ENCODE data around the gene BOD1. TPM values are rescaled to one million over a fixed set of nuclear protein-coding genes. Genes with fewer than 3 reads are reported as not detected.

BOD1 gene
- total and polyA plus RNA-seq, 2 of the 8 experiments (the other 6 are each of a cell fraction or from before 2014, with no cell fraction given) = 107 to 149 TPM

DNA sequence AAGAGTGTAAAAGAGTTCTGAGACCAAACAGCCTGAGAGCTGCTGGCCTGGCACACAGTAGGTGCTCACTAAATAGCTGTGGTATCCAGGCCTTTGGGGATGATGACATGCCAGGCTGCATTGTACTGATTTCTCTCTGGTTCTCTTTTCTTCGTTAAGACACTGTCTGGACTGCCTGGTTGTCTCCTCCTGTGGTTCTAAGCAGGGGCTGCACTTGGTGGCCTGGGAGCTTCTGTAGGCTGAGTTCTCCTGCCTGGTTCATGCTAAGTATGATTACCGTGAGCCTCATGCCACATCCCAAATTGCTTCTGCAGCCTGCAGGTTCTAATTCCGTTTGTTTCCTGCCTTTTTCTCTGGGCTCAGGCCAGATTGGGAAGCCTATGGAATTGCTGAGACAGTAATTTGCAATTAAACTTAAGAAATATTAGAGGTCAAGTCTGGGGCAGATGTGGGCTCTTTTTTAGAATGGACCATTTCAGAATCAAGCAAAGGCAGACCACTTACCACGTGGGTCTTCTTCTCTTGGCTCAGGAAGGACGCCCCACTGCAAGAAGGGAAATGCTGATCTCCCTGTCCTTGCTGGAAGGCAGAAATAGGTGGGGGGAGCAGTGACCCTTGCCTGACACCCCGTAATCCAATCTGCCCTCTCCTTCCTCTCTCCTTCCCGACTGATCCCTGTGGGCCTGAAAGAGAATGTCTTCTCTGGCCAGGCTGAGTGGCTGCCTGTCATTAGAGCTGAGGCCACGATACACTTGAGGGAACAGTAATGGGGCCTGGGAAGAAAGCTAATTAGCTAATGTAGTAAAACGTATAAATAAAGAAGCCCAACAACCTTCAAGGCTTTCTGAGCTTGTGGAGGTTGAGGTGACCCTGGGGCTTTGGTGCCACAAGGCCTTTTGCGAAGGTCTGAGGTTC, 21.9 kb upstream of the BOD1 start (continued):
- TF ChIP-seq, protein P1, sequence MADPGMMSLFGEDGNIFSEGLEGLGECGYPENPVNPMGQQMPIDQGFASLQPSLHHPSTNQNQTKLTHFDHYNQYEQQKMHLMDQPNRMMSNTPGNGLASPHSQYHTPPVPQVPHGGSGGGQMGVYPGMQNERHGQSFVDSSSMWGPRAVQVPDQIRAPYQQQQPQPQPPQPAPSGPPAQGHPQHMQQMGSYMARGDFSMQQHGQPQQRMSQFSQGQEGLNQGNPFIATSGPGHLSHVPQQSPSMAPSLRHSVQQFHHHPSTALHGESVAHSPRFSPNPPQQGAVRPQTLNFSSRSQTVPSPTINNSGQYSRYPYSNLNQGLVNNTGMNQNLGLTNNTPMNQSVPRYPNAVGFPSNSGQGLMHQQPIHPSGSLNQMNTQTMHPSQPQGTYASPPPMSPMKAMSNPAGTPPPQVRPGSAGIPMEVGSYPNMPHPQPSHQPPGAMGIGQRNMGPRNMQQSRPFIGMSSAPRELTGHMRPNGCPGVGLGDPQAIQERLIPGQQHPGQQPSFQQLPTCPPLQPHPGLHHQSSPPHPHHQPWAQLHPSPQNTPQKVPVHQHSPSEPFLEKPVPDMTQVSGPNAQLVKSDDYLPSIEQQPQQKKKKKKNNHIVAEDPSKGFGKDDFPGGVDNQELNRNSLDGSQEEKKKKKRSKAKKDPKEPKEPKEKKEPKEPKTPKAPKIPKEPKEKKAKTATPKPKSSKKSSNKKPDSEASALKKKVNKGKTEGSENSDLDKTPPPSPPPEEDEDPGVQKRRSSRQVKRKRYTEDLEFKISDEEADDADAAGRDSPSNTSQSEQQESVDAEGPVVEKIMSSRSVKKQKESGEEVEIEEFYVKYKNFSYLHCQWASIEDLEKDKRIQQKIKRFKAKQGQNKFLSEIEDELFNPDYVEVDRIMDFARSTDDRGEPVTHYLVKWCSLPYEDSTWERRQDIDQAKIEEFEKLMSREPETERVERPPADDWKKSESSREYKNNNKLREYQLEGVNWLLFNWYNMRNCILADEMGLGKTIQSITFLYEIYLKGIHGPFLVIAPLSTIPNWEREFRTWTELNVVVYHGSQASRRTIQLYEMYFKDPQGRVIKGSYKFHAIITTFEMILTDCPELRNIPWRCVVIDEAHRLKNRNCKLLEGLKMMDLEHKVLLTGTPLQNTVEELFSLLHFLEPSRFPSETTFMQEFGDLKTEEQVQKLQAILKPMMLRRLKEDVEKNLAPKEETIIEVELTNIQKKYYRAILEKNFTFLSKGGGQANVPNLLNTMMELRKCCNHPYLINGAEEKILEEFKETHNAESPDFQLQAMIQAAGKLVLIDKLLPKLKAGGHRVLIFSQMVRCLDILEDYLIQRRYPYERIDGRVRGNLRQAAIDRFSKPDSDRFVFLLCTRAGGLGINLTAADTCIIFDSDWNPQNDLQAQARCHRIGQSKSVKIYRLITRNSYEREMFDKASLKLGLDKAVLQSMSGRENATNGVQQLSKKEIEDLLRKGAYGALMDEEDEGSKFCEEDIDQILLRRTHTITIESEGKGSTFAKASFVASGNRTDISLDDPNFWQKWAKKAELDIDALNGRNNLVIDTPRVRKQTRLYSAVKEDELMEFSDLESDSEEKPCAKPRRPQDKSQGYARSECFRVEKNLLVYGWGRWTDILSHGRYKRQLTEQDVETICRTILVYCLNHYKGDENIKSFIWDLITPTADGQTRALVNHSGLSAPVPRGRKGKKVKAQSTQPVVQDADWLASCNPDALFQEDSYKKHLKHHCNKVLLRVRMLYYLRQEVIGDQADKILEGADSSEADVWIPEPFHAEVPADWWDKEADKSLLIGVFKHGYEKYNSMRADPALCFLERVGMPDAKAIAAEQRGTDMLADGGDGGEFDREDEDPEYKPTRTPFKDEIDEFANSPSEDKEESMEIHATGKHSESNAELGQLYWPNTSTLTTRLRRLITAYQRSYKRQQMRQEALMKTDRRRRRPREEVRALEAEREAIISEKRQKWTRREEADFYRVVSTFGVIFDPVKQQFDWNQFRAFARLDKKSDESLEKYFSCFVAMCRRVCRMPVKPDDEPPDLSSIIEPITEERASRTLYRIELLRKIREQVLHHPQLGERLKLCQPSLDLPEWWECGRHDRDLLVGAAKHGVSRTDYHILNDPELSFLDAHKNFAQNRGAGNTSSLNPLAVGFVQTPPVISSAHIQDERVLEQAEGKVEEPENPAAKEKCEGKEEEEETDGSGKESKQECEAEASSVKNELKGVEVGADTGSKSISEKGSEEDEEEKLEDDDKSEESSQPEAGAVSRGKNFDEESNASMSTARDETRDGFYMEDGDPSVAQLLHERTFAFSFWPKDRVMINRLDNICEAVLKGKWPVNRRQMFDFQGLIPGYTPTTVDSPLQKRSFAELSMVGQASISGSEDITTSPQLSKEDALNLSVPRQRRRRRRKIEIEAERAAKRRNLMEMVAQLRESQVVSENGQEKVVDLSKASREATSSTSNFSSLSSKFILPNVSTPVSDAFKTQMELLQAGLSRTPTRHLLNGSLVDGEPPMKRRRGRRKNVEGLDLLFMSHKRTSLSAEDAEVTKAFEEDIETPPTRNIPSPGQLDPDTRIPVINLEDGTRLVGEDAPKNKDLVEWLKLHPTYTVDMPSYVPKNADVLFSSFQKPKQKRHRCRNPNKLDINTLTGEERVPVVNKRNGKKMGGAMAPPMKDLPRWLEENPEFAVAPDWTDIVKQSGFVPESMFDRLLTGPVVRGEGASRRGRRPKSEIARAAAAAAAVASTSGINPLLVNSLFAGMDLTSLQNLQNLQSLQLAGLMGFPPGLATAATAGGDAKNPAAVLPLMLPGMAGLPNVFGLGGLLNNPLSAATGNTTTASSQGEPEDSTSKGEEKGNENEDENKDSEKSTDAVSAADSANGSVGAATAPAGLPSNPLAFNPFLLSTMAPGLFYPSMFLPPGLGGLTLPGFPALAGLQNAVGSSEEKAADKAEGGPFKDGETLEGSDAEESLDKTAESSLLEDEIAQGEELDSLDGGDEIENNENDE (IDR thresholded peaks at IDR 0.05; ENCODE audit: insufficient replicate concordance, low read length) = no peak
- TF ChIP-seq SIRT6 (IDR thresholded peaks at IDR 0.05; ENCODE audit: low read length) = no peak
- TF ChIP-seq HDAC2 (IDR thresholded peaks at IDR 0.05; ENCODE audit: borderline replicate concordance in 1 of 2, low read depth in 2 of 2, low read length in 2 of 2) = no peak
- TF ChIP-seq CTBP2 (IDR thresholded peaks at IDR 0.05; ENCODE audit: borderline replicate concordance, insufficient read depth, insufficient read length, low read length) = no peak
- TF ChIP-seq YY1 (IDR thresholded peaks at IDR 0.05; ENCODE audit: low read depth, low read length) = no peak
- TF ChIP-seq POU5F1 (IDR thresholded peaks at IDR 0.05; ENCODE audit: low read depth, low read length) = no peak
- TF ChIP-seq GABPA (IDR thresholded peaks at IDR 0.05; ENCODE audit: borderline replicate concordance, insufficient read depth, low read length) = no peak

Measured in H1 (cell line).